MCF 10A (cell line): Measurements from ENCODE around the gene PAFAH1B2. TPM values are rescaled to one million over a fixed set of nuclear protein-coding genes. Genes with fewer than 3 reads are reported as not detected.

Source experiments
- BruUV-seq: library from RNA; stranded (reverse); fragments of 400-500 nt; replicated peaks from 2 replicates; lab custom pipeline; 2021; lab: Mats Ljungman, UMichigan
- CTCF ChIA-PET: fragments of 300-600 bp; sonication (Branson Sonifier 250); formaldehyde crosslinking; extraction: SDS; loops from one replicate; lab custom pipeline; 2021; ENCODE audit warnings: antibody characterized with exemption, inconsistent platforms; lab: Yijun Ruan, JAX
- POLR2A ChIA-PET: fragments of 300-600, 350-650 bp; sonication (Branson Sonifier 250); formaldehyde crosslinking; extraction: SDS; loops from one replicate; lab custom pipeline; 2020; ENCODE audit warnings: antibody characterized with exemption, inconsistent platforms; lab: Yijun Ruan, JAX
- DNase-seq: peaks from one replicate; pipeline ENCODE4 v3.0.0-alpha.2; 2018; ENCODE audit not compliant: unreplicated experiment
- H3K27ac Mint-ChIP-seq: one replicate; pipeline ENCODE4 v1.8.0; 2022; ENCODE audit warnings: mild to moderate bottlenecking, low read depth, mixed read lengths; ENCODE audit not compliant: unreplicated experiment
- H3K27me3 Mint-ChIP-seq: one replicate; pipeline ENCODE4 v1.8.0; 2022; ENCODE audit warnings: mixed read lengths; ENCODE audit not compliant: insufficient read depth, unreplicated experiment
- H3K36me3 Mint-ChIP-seq: one replicate; pipeline ENCODE4 v1.8.0; 2022; ENCODE audit warnings: mild to moderate bottlenecking, moderate library complexity, mixed read lengths; ENCODE audit not compliant: insufficient read depth, unreplicated experiment
- H3K4me1 Mint-ChIP-seq: one replicate; pipeline ENCODE4 v1.8.0; 2022; ENCODE audit warnings: mixed read lengths; ENCODE audit not compliant: insufficient read depth, unreplicated experiment
- H3K4me3 Mint-ChIP-seq: one replicate; pipeline ENCODE4 v1.8.0; 2022; ENCODE audit warnings: mild to moderate bottlenecking, moderate library complexity, mixed read lengths; ENCODE audit not compliant: unreplicated experiment
- H3K9me3 Mint-ChIP-seq: one replicate; pipeline ENCODE4 v1.8.0; 2022; ENCODE audit warnings: mixed read lengths; ENCODE audit not compliant: unreplicated experiment
- CTCF ChIP-seq: fragments of 200-600 bp; IDR thresholded peaks from one replicate; pipeline ENCODE4 v1.8.0; 2022; ENCODE audit warnings: antibody characterized with exemption, mild to moderate bottlenecking; ENCODE audit not compliant: unreplicated experiment
- intact Hi-C: fragments of 100-400 bp; cut with micrococcal nuclease; formaldehyde crosslinking; loops from 2 replicates; pipeline ENCODE4 v1.14.1; 2022
- total RNA-seq: library from RNA; stranded (reverse); gene quantifications from 2 replicates; pipeline ENCODE4 v1.2.3, GENCODE V29; 2022

PAFAH1B2 gene
- total RNA-seq, 1 experiment from 2014 or later = 146 TPM

GRCh38 chr11:117225553-117226170 is 81.6 kb downstream of the PAFAH1B2 start:
- no TSS peak for BruUV-seq
- H3K27ac Mint-ChIP-seq = no peak overlapping the region
- no peak for TF ChIP-seq CTCF
- CTCF ChIA-PET = interaction anchor here (0.6 to 2.5 kb wide), 22 partner anchors 9 to 656 kb away, joined by 3 to 34 read pairs (median 4); partner anchors contain the start of gene SIDT2
- no peak for DNase-seq
- peaks cover 27% of the 10 kb centered on the region for H3K4me1 Mint-ChIP-seq
- POLR2A ChIA-PET = interaction anchor here (0.6 to 4.5 kb wide), 5 partner anchors 21 to 100 kb away, joined by 3 to 14 read pairs (median 4); partner anchors contain the start of genes PAFAH1B2 and SIDT2
- H3K36me3 Mint-ChIP-seq = peaks cover 62% of the 10 kb centered on the region
- intact Hi-C loops = loop anchor here (1.0 to 5.0 kb wide), 4 partner anchors 119 to 493 kb away; partner anchors contain the start of gene APOA5
- no peak overlapping the region for H3K4me3 Mint-ChIP-seq
- H3K27me3 Mint-ChIP-seq = no peaks in the 10 kb centered on the region
- H3K9me3 Mint-ChIP-seq = no peaks in the 10 kb centered on the region

Other genes with a start within 250 kb of the PAFAH1B2 start
- 33.3 and 36.5 TPM in 2 replicates for gene SIK3, start 45.9 kb upstream of the PAFAH1B2 start, total RNA-seq
- gene SIDT2, start 34.5 kb downstream of the PAFAH1B2 start, total RNA-seq = 17.5 and 18.4 TPM in 2 replicates
- gene TAGLN, start 55.1 kb downstream of the PAFAH1B2 start, total RNA-seq = 18.0 and 45.4 TPM in 2 replicates
- gene PCSK7, start 87.8 kb downstream of the PAFAH1B2 start, total RNA-seq = 58.6 and 61.8 TPM in 2 replicates
- 23.3 TPM in 2 replicates for gene RNF214, start 88.4 kb downstream of the PAFAH1B2 start, total RNA-seq
- gene BACE1-AS, start 147.1 kb downstream of the PAFAH1B2 start, total RNA-seq = 6.9 and 8.8 TPM in 2 replicates
- gene BACE1, start 172.0 kb downstream of the PAFAH1B2 start, total RNA-seq = 15.8 and 18.1 TPM in 2 replicates
- gene CEP164, start 183.6 kb downstream of the PAFAH1B2 start, total RNA-seq = 47.4 and 49.9 TPM in 2 replicates